CD4-positive, alpha-beta T cell treated with Interleukin-4 for 4 hours (primary cell): ENCODE results near the gene MTHFSD.

Experiments
- DNase-seq: peaks from one replicate; pipeline ENCODE4 v3.0.0-alpha.2; 2020

Gene MTHFSD

GRCh38 chr16:86549076-86549892 lies 5.8 kb downstream of the MTHFSD start:
- no peak for DNase-seq

DNA sequence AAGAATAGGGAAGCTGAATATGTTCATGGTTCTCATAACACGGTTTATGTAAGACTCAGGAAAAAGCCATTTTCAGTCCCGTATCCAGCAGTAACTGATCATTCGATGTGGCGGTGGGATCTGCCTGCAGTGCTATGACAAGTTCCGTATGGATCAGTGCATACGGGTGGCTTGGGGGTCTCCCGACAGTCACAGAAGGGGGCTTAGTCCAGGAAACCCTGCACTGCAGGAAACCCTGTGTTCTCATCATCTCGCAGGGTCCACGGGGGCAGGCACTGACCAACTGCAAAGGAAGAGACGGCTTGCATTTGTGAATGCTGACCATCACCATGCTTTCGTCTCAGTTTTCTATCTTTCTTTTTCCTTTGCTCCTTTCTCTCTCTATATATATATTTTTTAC lies 7.7 kb downstream of the MTHFSD start:
- DNase-seq, result no peak

GRCh38 chr16:86546638-86547013 lies 8.4 kb downstream of the MTHFSD start:
- no peak for DNase-seq

DNA sequence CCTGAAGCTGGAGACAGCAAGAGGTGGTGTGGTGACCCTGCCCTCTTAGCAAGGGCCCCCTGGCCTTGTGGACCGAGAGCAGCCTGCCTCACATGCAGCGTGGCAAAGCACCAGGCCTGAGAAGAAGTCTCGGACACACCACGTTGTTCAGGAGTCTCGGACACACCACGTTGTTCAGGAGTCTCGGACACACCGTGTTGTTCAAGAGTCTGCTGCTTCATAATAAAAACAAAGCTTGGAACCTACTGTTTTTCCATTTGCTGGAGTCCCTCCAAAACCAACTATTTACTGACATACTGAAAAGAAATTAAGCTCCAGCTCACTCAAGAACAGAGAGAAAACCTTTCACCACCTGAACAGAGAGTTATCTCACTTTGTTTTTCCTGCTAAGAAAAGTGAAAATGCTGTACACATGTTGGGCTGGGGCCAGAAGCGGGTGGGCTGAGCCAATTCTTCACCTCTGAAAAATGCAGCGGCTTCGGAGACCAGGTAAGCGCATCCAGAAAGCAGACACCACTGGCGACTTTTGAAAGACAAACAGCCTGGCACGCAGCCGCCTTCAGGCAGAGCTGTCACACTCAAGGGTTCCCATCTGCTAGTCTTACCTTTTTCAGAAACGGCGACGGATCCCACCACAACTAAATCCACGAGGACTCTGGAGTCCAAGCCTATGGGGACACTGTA lies 8.9 kb downstream of the MTHFSD start:
- no peak for DNase-seq

DNA sequence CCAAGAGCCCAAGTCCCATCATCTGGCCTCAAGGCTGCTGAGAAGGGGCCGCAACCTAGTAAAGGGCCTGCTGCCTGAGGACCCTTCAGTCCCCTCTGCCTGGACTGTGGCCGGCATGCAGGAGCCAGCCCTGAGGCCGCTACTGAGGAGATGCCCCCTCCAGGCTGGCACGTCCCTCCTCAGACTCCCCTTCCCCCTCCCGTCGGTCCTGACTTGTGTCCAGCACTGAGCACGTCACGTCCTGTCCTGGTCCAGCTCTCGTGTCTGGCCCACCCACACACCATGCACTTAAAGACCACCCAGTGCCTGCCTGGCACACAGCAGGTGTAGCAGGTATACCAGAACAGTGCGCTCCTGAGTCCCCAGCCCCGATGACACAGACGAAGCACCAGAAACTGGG lies 9.6 kb downstream of the MTHFSD start:
- no peak for DNase-seq

DNA sequence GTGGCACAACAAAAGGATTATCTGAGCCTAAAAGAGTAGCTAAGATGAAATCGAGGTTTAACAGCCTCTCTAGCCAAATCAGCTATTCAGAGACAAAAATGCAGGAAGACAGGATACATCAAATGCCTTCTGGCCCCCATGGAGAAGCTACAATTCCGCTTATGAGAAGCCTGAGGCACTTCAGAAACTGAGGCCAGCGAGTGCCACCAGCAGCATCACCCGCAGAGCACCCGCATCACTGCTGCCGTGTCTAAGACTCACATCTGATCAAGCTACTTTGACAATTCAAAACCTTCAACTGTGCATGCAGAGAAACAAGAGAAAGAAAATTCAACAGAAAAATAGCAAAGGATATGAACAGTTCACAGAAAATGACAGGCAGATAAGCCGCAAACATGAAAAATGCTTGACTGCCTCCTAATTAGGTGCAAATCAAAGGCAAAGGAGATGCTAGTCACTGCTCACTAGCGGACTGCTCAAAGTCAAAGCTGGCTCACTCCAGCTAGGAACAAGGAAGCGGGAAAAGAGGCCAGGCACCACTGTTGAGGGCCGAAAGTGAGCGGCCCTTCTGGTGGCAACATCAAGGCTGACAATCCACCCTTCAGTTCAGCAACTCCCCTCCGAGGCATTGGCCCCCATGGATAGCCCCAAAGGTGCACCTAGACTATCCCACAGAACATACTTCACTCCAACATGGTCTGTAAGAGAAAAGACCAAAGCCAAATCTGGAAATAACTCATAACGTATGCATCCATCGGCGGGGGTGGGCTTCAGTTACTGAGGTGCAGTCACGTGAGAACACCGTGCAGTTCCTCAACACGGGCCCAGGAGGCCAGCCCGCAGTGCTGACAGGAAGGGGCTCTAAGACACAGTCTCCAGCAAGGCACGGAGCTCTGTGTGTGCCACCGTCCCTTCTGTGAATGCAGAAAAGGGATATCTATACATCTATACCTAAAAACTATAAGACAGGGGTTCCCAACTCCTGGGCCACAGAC lies 12.0 kb downstream of the MTHFSD start:
- DNase-seq, result no peak

DNA sequence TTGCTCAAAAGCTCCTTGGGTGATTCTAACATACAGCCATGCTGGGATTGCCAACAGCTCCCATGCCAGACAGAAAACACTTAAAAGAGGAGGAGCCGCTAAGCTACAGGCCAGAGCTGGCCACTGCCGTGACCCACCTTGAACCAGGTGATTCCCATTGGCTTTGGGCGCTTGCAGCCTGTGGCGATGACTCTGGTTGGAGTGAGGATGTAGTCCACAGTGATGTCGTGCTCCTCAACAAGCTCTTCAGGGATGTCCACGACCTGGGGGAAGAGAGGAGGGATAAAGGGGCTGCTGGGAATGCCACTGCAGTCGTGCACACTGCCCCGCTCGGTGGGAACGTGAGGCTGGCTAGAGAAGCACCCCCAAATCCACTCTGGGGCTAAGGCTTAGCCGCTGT lies 13.5 kb downstream of the MTHFSD start:
- DNase-seq, result no peak

DNA sequence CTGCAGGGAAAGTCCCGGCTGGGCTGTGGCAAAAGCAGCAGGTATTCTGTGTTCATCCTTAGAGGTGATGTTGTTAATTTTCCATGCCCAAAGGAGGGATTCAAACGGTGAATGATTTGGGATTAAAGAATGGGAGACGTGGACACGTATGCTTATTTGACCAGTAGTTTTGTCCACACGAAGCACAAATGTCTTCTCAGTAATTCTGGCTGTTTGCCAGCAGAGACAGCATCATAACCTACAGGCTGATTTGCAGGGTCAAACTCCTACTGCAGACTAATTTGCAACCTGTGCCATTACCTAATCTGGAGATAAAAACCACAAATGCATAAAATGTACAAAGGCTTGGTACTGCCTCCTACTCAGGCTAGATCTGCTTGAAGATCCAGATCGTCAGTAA lies 14.1 kb downstream of the MTHFSD start:
- no peak for DNase-seq

DNA sequence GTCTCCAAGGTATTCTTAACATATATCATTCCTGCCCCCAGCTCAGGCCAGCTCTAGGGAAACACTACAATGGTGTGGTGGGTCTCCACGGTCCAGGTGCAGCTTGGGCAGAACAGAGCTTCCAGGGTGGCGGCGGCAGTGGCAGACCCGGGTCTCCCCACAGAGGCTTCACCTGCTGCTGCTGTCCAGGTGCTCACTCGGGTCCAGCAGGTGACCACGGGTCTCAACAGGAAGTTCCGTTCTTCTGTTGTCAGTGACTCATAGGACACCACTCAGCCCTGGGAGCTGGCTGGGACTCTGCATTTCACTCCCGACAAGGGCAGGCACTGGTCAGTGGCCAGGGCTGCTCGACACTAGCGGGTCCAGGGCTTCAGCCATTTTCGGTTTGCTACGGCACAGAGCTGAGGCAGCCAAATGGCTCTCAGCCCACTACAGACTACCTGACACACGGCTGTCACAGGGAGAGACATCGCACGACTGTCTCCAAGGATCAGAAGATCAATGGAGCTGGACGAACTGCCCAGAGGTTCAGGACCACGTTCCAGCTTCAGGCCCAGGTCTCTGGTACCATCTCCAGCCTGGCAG lies 16.7 kb downstream of the MTHFSD start:
- no peak for DNase-seq

DNA sequence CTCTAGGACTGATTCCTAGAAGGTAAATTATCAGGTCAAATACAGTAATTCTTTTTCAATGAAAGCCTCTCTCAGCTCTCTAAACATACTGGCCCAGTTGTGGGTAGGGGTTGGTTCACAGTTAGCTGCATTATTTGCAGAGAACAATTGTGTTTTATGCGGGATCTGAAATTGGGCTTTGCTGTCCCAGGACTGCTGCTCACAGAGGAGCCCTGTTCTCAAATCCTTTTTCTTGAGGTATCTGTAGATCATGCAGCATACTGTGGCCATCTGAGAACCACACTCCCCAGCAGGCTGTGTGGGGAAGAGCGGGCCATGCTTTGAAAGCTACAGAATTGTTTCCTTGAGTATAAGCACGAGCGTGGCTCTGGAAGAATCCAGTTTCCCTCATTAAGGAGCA lies 17.5 kb downstream of the MTHFSD start:
- no peak for DNase-seq

GRCh38 chr16:86536621-86537020 lies 18.4 kb downstream of the MTHFSD start:
- no peak for DNase-seq

DNA sequence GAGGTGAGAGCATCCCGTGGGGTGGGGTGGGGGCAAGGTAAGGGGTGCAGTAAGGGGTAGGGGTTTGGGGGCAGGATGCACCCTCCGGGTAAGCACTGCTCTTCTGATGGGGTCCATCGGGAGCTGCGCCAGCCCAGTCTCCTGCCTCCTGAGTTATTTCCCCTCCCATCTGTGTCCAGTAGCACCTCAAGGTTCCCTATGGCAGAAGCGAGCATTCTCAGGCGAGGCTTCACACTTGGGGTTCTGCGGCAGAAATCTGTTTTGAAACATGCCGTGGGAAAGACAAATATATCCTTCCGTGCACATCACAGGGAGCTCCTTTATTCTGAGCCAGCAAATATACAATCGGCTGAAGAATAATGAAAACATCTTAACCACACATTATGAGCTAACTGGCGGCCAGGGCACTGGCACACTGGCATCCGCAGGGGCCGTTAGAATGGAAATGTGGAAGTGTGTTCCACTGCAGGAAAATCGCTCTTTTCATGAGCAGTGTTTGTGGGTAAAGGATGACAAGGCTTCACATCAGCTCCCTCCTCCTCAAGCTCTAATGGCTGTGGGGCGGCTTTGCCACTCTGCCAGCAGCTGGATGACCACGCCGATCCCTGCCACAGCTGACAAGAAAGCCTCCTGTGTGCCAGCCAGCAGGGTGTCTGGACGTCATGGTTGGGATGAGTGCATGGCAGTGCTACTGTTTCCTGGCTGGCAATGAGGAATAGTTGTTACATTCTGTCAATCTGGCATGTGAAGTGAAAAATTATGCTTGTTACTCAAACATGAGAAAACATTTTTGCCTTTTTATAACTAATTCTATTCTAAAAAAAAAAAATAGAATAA lies 20.0 kb downstream of the MTHFSD start:
- no peak for DNase-seq

DNA sequence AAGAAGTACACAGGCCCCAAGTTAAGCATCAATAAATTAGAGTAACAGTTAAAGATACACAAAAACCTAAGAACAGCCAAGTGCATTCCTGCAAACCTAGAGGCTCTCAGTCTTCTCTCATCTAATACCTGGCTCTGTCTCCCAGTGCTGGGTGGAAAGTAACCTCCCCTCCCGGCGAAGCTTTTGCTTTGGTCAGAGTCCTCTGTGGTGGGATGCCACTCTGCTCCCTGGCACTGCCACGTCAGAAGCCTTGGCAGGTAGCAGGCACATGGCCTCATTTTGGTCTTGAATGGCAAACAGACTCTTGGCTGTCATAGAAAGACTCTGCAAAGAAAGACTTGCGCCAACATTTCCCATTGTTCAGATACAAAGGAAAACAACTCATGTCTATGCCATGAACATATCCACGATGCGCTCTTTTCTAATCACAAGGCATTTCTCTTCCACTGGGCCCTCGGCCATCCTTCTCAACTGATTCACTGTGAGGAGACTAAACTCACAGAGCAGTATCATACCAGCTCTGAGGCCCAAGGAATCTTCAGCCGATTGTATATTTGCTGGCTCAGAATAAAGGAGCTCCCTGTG lies 21.2 kb downstream of the MTHFSD start:
- DNase-seq, result no peak

- DNase-seq, result no peak
Observed at GRCh38 chr16:86533076-86533475, 22.0 kb downstream of the MTHFSD start.

DNA sequence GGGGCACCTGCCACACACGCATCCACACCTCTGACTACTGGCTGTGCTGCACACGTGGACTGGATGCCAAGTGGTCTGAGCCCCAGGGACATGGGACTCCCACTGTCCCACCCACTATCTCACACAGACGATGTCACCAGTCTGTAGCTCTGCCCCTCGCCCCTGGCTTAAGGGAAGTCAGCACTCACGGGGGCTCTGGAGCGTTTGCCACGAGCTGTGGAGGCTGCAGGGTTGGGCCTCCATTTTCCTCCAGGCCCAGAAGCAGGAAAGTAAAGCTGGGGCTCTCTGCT lies 22.6 kb downstream of the MTHFSD start:
- DNase-seq, result no peak

- DNase-seq, result no peak
Observed at GRCh38 chr16:86531641-86532525, 23.2 kb downstream of the MTHFSD start.

GRCh38 chr16:86531191-86531545 lies 23.9 kb downstream of the MTHFSD start:
- no peak for DNase-seq

- DNase-seq, result no peak
Observed at GRCh38 chr16:86530251-86531190, 24.5 kb downstream of the MTHFSD start.

GRCh38 chr16:86529160-86529559 lies 25.9 kb downstream of the MTHFSD start:
- no peak for DNase-seq
